Muscle of back (tissue), 13 donors: ENCODE data around the gene SGF29. TPM values are rescaled to one million over a fixed set of nuclear protein-coding genes. Genes with fewer than 3 reads are reported as not detected.
"Not testable (repeated sequence)": the region's sequence is repeated elsewhere in the genome, so short reads cannot be mapped to it uniquely, and the experiment has no call there.

Experiments used
- DNase-seq, 3 donors: peaks; one replicate each; pipeline versions ENCODE4 v3.0.0 to v3.0.0-alpha.2; 2013
- long read RNA-seq, 9 donors: transcript quantifications; one replicate each; lab custom pipeline, GENCODE V29; 2026
- polyA plus RNA-seq, 10 donors: library from polyadenylated mRNA; unstranded; fragments of 120-200 nt; gene quantifications; one replicate each; pipeline ENCODE4 v1.2.1, GENCODE V29; 2013; ENCODE audit not compliant: insufficient read length in 10 of 10

Gene SGF29
- polyA plus RNA-seq, result 10 to 100 TPM in 9 of 10 donors, 1 to 10 TPM in 1; 5.9 to 18.4 (median 14.7) TPM
- long read RNA-seq, donor 1, transcript SGF29-201 (10 exons, 1,153 nt), result major isoform, 7 of 7 reads
- long read RNA-seq, donor 1, partial matches to known transcripts, result 0 of 7 reads
- long read RNA-seq, donor 1, other reads (novel, unspliced or antisense), result 0 of 7 reads
- long read RNA-seq, donor 2, partial matches to known transcripts, result 0 of 4 reads
- long read RNA-seq, donor 2, other reads (novel, unspliced or antisense), result 0 of 4 reads
- long read RNA-seq, donor 3, result 0 reads
- long read RNA-seq, donor 4, partial matches to known transcripts, result 0 of 4 reads
- long read RNA-seq, donor 4, other reads (novel, unspliced or antisense), result 0 of 4 reads
- long read RNA-seq, donor 5, transcript SGF29-201 (10 exons, 1,153 nt), result major isoform, 7 of 9 reads
- long read RNA-seq, donor 5, partial matches to known transcripts, result 0 of 9 reads
- long read RNA-seq, donor 5, other reads (novel, unspliced or antisense), result 0 of 9 reads
- long read RNA-seq, donor 6, transcript SGF29-201 (10 exons, 1,153 nt), result major isoform, 7 of 7 reads
- long read RNA-seq, donor 6, partial matches to known transcripts, result 0 of 7 reads
- long read RNA-seq, donor 6, other reads (novel, unspliced or antisense), result 0 of 7 reads
- long read RNA-seq, donor 7, partial matches to known transcripts, result 0 of 3 reads
- long read RNA-seq, donor 7, other reads (novel, unspliced or antisense), result 0 of 3 reads
- long read RNA-seq, donor 8, partial matches to known transcripts, result 0 of 2 reads
- long read RNA-seq, donor 8, other reads (novel, unspliced or antisense), result 0 of 2 reads
- long read RNA-seq, donor 9, partial matches to known transcripts, result 0 of 3 reads
- long read RNA-seq, donor 9, other reads (novel, unspliced or antisense), result 0 of 3 reads

DNA sequence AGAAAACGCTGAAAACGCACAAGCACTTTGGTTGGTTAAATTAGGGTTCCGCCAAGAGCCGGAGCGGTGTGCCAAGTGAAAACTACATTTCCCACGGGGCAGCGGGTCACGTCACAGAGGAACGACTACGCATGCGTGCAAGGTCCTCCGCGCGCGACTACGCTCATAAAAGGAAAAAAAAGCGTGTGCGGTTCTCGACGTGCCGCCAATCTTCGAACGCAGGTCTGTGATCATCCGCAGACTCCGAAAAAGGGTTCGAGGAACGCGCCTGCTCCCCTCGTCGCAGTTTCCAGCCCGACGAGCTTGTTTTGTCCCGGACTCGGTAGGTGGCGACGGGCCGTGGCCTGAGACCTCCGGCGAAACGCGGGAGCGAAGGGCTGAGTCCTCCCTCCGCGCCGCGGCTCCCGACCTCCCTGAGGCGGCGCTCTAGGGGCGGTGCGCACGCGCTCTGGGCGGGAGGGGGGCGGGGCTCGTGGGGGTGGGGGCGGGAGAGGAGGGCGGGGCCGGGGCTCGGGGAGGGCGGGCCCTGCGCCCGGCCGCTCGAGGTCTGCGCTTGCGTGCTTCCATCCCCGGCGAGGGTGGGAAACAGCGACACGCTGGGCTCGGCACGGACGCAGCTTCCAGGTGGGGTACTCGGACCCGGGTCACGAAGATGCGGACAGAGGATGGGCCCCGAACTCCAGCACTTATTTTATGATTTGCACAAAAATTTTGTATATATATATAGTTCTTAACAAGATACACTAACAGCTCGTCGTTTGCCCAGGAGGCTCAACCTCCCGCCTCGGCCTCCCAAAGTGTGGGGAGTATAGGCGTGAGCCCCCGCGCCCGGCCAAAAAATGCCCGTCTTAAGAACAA is at the start of gene SGF29:
SGF29 (plus strand) TSS at position 145 of the 858 bp plus-strand sequence. CDS start 27,150 bp downstream, outside the sequence.
- peak; percentile 89 to 99 (median 93) for DNase-seq

GRCh38 chr16:28504707-28505404 is 48.9 kb upstream of the SGF29 start:
- no peak for DNase-seq

GRCh38 chr16:28505489-28506137 is 48.1 kb upstream of the SGF29 start:
- DNase-seq, result no peak

- DNase-seq, result no peak
Observed at GRCh38 chr16:28511031-28511430, 42.7 kb upstream of the SGF29 start.

GRCh38 chr16:28511801-28512789 is 41.6 kb upstream of the SGF29 start:
- DNase-seq, result no peak

DNA sequence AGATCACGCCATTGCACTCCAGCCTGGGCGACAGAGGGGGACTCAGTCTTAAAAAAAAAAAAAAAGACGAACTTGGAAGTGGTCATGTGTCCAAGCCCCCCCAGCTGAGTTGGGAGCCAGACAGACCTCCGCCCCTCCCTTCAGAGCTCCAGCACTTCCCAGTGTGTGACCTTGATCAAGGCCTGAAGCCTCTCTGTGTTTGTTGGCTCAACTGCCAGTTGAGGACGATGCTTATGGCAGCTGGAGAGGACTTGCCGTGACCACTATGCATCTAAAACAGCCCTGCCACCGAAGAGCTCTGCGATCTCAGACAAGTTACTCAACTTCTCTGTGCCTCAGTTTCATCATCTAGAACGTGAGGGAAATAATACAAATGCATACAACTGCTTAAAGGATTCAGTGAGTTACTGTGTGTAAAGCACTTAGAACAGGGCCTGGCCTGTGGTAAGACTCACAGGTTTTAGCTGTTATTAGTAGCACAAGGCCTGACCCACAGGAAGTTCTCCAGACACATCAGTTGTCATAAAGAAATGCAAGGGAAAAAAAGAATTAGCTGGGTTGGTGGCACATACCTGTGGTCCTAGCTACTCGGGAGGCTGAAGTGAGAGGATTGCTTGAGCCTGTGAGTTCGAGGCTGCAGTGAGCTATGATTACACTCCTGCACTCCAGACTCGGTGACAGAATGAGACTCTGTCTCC is 40.1 kb upstream of the SGF29 start:
- DNase-seq, result no peak

DNA sequence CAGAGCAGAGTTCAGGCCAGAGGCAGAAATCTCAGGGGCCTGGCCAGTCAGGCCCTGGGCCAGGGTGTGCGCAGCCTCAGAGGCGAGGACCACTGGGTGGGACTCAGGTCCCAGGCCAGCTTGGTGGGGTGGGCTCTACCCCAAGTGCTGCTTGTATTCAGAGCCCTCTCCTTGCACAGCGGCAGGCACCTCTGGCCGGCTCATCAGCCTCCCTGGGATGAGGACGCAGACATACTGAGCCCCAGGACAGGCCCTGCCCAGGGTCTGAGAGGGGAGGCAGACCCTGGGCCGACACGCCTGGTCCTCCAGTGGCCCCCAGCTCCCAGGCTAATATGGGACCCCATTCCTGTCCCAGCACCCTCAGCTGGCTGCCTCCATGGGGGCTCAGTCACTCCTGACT is 39.5 kb upstream of the SGF29 start:
- no peak for DNase-seq

DNA sequence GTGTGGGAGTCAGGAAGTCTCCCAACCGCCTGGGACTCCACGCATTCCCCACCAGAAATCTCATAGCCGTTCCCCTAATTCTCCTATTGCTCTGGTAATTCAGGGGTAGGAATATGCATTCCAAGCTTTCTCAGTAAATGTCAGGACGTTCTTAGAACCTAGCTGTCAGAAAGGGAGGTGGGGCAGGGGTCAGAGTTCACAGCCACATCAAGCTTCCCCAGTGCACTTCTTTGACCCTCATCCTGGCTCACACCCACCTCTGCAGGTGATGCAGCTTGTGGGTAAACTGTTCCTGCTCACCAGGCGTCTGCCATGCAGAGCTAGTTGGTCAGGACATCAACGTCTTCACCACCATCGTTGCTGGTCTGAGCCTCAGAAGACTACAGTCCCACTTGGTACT is 33.0 kb upstream of the SGF29 start:
- DNase-seq, result no peak

DNA sequence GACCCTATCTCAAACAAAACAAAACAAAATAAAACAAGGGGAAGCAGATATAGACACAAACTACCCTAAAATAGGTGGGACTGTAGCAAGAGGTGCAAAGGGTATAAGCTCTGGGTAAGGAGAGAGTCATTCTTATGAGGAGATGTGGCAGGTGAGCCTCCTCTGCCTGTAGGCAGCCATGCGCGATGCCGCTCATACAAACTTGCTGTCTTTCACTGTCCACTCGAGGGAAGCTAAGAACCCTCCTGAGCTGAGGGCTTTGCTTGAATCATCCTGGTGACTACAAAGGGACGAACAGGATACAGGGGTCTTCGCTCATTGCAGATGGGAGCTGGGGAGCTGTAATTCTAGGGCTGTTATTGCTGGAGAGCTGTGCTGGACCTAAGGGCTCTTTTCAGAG is 32.3 kb upstream of the SGF29 start:
- DNase-seq, result no peak

- no peak for DNase-seq
Observed at GRCh38 chr16:28522792-28523191, 30.9 kb upstream of the SGF29 start.

DNA sequence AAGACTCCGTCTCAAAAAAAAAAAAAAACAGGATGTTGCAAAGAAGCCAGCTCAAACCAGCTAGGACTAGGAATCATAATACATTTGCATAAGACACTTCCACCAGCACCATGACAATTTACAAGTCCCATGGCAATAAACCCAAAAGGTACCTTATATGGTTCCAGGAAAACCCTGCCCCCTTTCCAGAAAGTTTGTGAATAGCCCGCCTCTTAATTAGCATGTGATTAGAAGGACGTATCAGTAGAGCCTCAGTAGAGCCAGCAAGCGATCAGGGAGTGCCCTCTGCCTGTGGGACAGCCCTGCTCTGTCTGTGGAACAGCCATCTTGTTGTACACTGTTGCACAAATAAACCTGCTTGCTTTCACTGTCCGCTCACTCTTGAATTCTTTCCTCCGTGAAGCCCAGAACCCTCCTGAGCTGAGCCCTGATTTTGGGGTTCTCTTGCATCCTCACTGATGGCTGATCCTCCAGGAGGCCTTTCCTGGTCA is 29.0 kb upstream of the SGF29 start:
- no peak for DNase-seq

DNA sequence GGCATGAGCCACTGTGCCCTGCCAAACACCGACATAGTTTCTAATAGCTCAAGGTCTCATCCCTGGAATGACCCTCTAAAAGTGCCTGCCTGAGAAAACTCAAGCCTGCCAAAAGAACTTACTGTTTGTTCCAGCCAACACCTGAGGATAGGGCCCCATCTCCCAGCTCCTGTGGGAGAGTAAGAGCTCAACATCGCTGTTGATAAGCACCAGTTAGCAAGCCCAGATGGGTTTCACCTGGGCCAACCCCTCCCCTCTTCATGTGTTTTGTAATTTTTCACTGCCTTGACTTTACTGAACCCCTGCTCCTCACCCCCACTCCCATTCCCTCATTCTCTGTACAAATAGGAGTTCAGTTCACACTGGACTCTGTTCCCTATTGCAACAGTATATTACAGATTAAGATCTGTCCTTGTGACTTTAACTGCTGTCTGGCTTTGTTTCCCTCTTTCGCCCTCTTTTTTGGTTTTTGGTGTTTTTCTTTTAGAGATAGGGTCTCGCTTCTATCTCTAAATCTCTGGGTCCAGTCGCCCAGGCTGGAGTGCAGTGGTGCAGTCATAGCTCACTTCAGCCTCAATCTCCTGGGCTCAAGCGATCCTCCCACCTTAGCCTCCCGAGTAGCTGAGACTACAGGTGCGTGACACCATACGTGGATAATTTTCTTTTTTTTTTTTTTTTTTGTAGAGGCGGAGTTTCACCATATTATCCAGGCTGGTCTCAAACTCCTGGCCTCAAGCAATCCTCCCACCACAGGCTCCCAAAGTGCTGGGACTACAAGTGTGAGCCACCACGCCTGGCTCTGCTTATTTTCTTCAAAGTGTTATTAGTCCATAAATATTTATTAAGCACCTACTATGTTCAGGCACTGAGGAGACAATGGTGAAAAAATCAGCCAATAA is 27.3 kb upstream of the SGF29 start:
- DNase-seq, result no peak

- not testable (repeated sequence) for DNase-seq
Observed at GRCh38 chr16:28527100-28527785, 26.5 kb upstream of the SGF29 start.

DNA sequence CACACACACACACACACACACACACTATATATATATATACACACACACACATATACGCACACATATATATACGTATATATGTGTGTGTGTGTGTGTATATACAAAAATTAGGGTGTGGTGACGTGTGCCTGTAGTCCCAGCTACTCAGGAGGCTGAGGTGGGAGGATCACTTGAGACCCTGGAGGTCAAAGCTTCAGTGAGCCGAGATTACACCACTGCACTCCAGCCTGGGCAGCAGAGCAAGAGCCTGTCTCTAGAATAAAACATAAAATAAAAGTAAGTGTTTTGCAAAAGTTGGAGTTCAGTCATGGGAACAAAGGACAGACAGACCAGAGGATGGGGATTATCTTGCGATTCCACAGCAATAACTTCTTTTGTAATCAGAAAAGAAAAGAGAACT is 25.7 kb upstream of the SGF29 start:
- no peak for DNase-seq

GRCh38 chr16:28528463-28528867 is 25.3 kb upstream of the SGF29 start:
- no peak for DNase-seq

DNA sequence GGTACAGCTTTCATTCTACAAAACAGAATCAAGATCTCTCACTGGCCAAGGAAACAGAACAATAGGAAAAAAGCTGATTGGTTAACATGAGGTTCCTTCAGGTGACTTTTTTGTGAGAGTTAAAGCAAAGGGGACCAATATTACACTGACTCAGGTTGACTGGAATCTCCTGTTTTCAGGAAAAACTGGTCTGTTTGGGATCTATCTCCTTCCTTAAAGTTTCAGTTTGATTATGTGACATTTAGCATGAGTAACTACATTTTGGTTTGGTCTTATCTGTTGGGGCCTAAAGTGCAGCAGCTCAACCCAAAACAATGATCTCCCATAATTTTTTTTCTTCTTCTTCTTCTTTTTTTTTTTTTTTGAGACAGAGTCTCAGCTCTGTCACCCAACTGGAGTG is 24.6 kb upstream of the SGF29 start:
- no peak for DNase-seq
